B cell (primary cell): Measurements from ENCODE around the gene MAP2K7.

Experiments
- CTCF ChIP-seq: fragments of 200-600 bp; IDR thresholded peaks from one replicate; pipeline ENCODE4 v1.8.0; 2022; ENCODE audit warnings: antibody characterized with exemption, mild to moderate bottlenecking
- EZH2 ChIP-seq: IDR thresholded peaks from 2 replicates; pipeline ENCODE4 v1.6.1; 2012; ENCODE audit warnings: borderline replicate concordance, low read depth, mild to moderate bottlenecking, moderate library complexity, low read length; ENCODE audit not compliant: insufficient read depth, poor library complexity, severe bottlenecking

- no peak for TF ChIP-seq CTCF
- no peak for TF ChIP-seq EZH2
These were observed 17.8 kb downstream of the MAP2K7 start for GRCh38 chr19:7921302-7921966.
